ENCODE data around the gene SNX22. TPM values are rescaled to one million over a fixed set of nuclear protein-coding genes. Genes with fewer than 3 reads are reported as not detected.

SNX22 gene
- total RNA-seq, 1 experiment from 2014 or later: 2.6 TPM

DNA sequence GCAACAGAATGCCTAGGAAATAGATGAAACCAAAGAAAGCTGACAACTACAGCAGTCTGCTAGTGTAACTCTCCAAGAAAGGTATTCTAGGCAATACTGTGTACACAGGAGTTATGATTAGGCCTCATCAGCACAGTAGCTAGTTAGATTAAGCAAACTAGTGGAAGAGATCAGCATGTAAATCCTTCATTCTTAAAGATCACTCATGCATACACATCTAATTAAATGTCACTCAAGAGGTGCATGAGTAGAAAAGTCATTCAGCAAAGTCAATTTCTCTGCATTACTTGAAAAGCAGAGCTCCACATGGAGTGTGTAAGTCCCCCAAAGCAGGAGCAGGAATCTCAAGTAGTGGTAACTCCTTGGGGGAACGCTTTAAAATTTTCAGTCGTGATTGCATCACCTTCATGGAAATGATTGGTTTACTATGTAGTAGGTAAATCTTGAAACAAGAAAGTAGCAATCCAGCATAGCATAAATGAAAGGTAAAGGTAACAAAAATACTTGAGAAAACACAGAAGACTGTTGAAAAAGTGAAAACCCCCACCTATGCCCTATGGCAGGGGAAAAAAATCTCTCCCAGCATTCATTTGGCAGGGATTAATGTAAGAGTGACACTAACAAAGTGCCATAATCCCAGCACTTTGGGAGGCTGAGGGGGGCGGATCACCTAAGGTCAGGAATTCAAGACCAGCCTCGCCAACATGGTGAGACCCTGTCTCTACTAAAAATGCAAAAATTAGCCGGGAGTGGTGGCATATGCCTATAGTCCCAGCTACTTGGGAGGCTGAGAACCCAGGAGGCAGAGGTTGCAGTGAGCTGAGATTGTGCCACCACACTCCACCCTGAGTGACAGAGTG, 40.7 kb downstream of the SNX22 start:
- CTCF ChIA-PET: interaction anchor here (0.5 kb wide), 1 partner anchor 378 kb away, joined by 3 read pairs; no protein-coding TSS in a partner anchor
- intact Hi-C loops (cut with micrococcal nuclease; ENCODE audit: unreplicated experiment): no loop called here
- POLR2A ChIA-PET (ENCODE audit: low non-redundant PET): interaction anchor here (0.6 kb wide), 1 partner anchor 31 kb away, joined by 3 read pairs; no protein-coding TSS in a partner anchor
- no peaks in the 10 kb centered on the region for H3K27me3 ChIP-seq (replicated peaks; ENCODE audit: insufficient read depth, low read depth, low read length, poor library complexity)
- peaks cover 55% of the 10 kb centered on the region for H3K4me1 ChIP-seq (ENCODE audit: insufficient read depth, low read length, poor library complexity, severe bottlenecking)
- DNase-seq (ENCODE audit: low spot score): peak; percentile 61
- H3K36me3 ChIP-seq (ENCODE audit: insufficient read depth, low read length, poor library complexity, severe bottlenecking): no peaks in the 10 kb centered on the region
- no peak overlapping the region for H3K4me3 ChIP-seq (ENCODE audit: low read depth, low read length, poor library complexity, severe bottlenecking)
- BruUV-seq (replicated peaks): no TSS peak
- H3K9me3 ChIP-seq (ENCODE audit: low read depth, low read length, poor library complexity, severe bottlenecking): no peaks in the 10 kb centered on the region
- peak overlapping the region; percentile 66 for H3K27ac ChIP-seq (ENCODE audit: low read depth, low read length, poor library complexity, severe bottlenecking)
- TF ChIP-seq CTCF (conservative IDR thresholded peaks at IDR 0.05; ENCODE audit: low read depth, low read length): no peak
- no peak for TF ChIP-seq EZH2 (IDR thresholded peaks at IDR 0.05; ENCODE audit: borderline replicate concordance, low read depth, low read length, poor library complexity, severe bottlenecking)

GRCh38 chr15:64193971-64194370, 42.4 kb downstream of the SNX22 start:
- H3K4me3 ChIP-seq (ENCODE audit: low read depth, low read length, poor library complexity, severe bottlenecking): no peak overlapping the region
- H3K9me3 ChIP-seq (ENCODE audit: low read depth, low read length, poor library complexity, severe bottlenecking): no peaks in the 10 kb centered on the region
- no peaks in the 10 kb centered on the region for H3K27me3 ChIP-seq (replicated peaks; ENCODE audit: insufficient read depth, low read depth, low read length, poor library complexity)
- no peak for DNase-seq (ENCODE audit: low spot score)
- H3K27ac ChIP-seq (ENCODE audit: low read depth, low read length, poor library complexity, severe bottlenecking): no peak overlapping the region
- BruUV-seq (replicated peaks): no TSS peak
- peaks cover 50% of the 10 kb centered on the region for H3K4me1 ChIP-seq (ENCODE audit: insufficient read depth, low read length, poor library complexity, severe bottlenecking)
- ChIA-PET POLR2A (ENCODE audit: low non-redundant PET) (no interaction called here), CTCF (interaction anchor here (0.5 kb wide), 1 partner anchor 68 kb away, joined by 5 read pairs; no protein-coding TSS in a partner anchor)
- TF ChIP-seq EZH2 (IDR thresholded peaks at IDR 0.05; ENCODE audit: borderline replicate concordance, low read depth, low read length, poor library complexity, severe bottlenecking): no peak
- 0 out of 2 replicates have a peak, but pooled peaks have one; percentile 7 for TF ChIP-seq CTCF (conservative IDR thresholded peaks at IDR 0.05; ENCODE audit: low read depth, low read length)
- no peaks in the 10 kb centered on the region for H3K36me3 ChIP-seq (ENCODE audit: insufficient read depth, low read length, poor library complexity, severe bottlenecking)
- intact Hi-C loops (cut with micrococcal nuclease; ENCODE audit: unreplicated experiment): no loop called here

- intact Hi-C loops (cut with micrococcal nuclease; ENCODE audit: unreplicated experiment): no loop called here
- TF ChIP-seq CTCF (conservative IDR thresholded peaks at IDR 0.05; ENCODE audit: low read depth, low read length) (no peak), EZH2 (IDR thresholded peaks at IDR 0.05; ENCODE audit: borderline replicate concordance, low read depth, low read length, poor library complexity, severe bottlenecking) (no peak)
- Histone ChIP-seq H3K4me3 (ENCODE audit: low read depth, low read length, poor library complexity, severe bottlenecking) (no peak overlapping the region), H3K27ac (ENCODE audit: low read depth, low read length, poor library complexity, severe bottlenecking) (peak overlapping the region; percentile 61), H3K27me3 (replicated peaks; ENCODE audit: insufficient read depth, low read depth, low read length, poor library complexity) (no peaks in the 10 kb centered on the region), H3K36me3 (ENCODE audit: insufficient read depth, low read length, poor library complexity, severe bottlenecking) (peaks cover 8% of the 10 kb centered on the region), H3K9me3 (ENCODE audit: low read depth, low read length, poor library complexity, severe bottlenecking) (no peaks in the 10 kb centered on the region), H3K4me1 (ENCODE audit: insufficient read depth, low read length, poor library complexity, severe bottlenecking) (peaks cover 22% of the 10 kb centered on the region)
- ChIA-PET POLR2A (ENCODE audit: low non-redundant PET) (interaction anchor here (0.6 kb wide), 1 partner anchor 19 kb away, joined by 10 read pairs; no protein-coding TSS in a partner anchor), CTCF (interaction anchor here (0.6 kb wide), 1 partner anchor 22 kb away, joined by 12 read pairs; no protein-coding TSS in a partner anchor)
- BruUV-seq (replicated peaks): no TSS peak
- DNase-seq (ENCODE audit: low spot score): peak; percentile 91
Observed at GRCh38 chr15:64197425-64197824, 45.9 kb downstream of the SNX22 start.

Data from A673 (cell line).